GM19372 (cell line): ENCODE results near the gene GALNT16.
"Not testable (repeated sequence)": the region's sequence is repeated elsewhere in the genome, so short reads cannot be mapped to it uniquely, and the experiment has no call there.

Experiments used
- ATAC-seq: cut with Tn5 transposase; IDR thresholded peaks from one replicate; pipeline ENCODE4 v1.9.1; 2021; ENCODE audit warnings: mild to moderate bottlenecking, low read depth, moderate library complexity; ENCODE audit not compliant: unreplicated experiment

GALNT16 gene

DNA sequence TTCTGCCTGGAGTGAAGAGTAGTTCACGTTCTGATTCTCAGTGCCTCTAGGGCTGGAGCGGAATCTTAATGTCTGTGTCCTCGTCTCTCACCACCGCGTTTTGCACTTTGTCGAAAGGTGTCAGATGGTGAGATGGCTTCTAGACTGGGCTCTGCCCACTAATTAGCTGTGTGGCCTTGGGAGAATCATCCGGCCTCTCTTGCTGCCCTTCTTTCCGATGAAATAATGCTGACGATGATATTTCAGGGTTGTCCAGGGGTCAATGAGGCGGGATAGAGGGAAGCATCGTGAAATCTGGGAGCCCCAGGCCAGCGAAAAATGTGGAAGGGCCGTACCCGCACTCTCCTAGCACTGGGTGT lies 811 bp upstream of the GALNT16 start:
- ATAC-seq, result no peak

DNA sequence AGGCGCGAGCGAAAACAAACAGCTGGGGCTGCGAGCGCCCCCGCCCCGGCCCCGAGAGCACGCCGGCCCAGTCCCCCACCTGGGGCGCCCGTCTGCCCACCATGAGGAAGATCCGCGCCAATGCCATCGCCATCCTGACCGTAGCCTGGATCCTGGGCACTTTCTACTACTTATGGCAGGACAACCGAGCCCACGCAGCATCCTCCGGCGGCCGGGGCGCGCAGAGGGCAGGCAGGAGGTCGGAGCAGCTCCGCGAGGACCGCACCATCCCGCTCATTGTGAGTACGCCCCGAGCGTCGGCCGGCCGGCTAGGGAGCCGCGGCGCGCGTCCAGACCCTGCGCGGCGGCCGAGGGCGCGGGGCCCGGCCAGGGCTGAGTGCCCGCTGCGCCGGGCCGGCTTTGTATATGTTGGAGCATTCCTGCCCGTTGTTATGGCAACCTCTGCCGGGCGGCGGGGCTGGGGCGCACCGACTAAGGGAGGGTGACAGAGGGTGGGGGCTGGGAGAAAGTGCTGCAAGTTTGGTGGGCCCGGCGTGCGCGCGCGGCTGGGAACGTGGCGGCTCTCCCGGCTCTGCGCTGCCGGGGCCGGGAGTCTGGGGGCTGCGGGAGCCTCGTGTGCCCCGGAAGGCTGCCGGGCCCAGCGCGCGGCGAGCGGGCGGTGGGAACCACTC lies 367 bp downstream of the GALNT16 start:
- ATAC-seq, result no peak

DNA sequence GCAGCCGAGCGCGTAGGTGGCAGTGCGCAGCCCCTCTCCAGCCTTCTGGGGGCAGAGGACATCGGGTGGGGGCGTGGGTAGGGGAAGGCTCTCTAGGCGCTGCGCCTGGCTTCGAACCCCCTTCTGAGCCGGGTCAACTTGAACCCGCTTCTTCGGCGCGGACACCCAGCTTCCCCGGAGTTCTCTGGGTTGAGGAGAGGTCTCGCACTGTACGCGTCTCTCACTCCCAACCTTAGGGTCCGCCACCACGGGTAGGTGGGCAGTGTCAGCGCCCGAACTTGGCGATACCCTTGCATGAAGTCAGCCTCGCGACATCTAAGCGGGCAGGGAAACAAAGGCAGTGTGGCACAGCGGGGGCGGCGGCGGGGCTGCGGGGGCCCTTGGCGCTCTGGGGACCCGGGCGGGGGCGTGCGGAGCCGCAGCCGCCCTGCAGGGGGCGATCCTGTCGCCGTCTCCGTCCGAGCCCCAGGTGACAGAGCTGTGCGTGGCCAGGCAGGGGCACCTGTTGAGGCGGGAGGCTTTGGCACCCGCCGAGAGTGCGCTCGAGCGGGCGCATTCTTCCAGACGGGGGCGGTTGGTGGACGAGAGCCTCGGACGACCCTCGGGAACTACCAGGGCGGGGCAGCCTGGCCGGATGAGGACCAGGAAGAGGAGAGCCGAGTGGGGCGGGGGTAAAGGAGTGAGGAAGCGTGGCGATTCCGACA lies 1.1 kb downstream of the GALNT16 start:
- ATAC-seq, result no peak

DNA sequence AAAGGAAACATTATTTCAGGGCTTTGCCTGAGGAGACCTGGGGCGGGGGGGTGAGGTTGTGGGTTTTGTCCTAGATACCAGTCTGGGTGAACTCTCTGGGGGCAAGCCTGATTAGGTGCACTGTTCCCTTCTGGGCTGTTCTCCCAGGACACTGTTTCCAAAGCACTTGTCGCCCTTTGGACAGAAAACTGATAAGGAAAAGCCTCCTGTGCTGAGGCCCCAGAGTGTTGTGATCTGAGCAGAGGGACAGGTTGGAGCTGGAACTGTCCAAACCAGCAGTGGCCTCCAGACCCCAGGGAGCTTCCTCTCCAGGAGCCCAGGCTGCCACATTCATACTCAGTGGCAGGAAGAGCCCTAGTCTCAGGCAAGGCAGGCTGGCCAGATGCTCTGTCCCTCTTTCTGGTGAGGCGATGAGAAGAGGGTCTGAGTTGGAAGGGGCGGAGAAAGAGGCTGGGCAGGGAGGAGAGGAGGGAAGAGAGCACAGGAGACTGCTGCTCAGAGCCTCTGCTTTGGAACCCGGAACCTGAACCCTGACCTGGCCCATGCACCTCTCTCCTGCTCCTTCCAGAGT lies 1.9 kb downstream of the GALNT16 start:
- ATAC-seq, result no peak

DNA sequence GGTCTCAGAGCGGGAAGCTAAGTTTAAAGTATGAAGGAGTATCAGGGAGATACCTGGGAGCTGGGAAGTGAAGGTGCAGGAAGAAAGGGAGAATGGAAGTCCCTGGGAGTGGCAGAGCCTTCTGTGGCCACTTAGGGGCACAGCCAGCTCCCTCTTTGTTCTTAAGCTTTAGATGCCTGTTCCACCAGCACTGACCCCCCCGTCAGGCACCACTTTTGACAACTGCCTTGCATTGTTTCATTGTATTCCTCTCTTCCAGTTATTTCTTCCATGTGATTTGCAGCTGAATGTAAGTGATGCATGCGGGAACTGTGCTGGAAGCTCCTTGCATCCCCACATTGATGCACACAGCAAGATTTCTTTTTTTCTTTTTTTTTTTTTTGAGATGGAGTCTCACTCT lies 2.6 kb downstream of the GALNT16 start:
- ATAC-seq, result no peak

GRCh38 chr14:69263364-69263763 lies 3.4 kb downstream of the GALNT16 start:
- ATAC-seq, result no peak

GRCh38 chr14:69263771-69264170 lies 3.8 kb downstream of the GALNT16 start:
- ATAC-seq, result no peak

GRCh38 chr14:69266572-69267345 lies 6.8 kb downstream of the GALNT16 start:
- no peak for ATAC-seq

- no peak for ATAC-seq
Measured at GRCh38 chr14:69267492-69267891, 7.5 kb downstream of the GALNT16 start.

DNA sequence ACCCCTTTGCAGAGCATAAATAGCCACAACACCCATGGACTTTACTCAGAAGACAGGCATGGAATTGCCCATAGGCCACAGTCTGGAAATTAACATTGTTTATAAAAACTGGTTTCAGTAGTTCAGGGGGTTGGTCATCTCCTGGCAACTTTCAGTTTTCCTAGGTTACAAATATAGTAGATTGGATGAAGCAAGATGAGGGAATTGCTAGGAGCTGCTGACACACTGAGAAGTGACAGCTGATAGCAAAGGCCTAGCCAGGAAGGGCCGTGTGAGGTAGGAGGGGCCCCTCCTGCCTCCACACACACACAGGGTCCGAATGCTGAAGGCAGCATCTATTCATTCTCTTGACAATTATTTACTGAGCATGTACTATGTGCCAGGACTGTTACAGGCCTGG lies 8.3 kb downstream of the GALNT16 start:
- ATAC-seq, result no peak

DNA sequence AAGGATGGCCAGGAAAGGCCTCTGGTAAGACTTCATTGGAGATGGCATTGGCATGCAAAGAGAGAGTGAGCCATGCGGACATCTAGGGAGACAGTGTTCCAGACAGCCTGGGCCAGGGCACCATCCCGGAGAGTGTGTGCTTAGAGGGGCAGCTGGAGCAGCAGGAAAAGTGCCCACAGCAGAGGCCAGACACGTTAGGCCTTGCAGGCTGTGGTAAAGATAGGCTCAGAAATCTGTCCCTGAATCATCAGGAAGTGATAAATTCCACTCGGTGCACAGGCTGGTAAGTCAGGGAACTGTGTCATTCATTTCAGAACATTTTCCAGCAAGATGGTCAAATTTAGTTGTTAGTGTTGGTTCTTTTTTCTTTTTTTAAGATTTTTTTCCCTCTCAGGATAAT lies 8.8 kb downstream of the GALNT16 start:
- no peak for ATAC-seq

GRCh38 chr14:69269381-69269780 lies 9.4 kb downstream of the GALNT16 start:
- no peak for ATAC-seq

GRCh38 chr14:69270097-69270496 lies 10.1 kb downstream of the GALNT16 start:
- no peak for ATAC-seq

DNA sequence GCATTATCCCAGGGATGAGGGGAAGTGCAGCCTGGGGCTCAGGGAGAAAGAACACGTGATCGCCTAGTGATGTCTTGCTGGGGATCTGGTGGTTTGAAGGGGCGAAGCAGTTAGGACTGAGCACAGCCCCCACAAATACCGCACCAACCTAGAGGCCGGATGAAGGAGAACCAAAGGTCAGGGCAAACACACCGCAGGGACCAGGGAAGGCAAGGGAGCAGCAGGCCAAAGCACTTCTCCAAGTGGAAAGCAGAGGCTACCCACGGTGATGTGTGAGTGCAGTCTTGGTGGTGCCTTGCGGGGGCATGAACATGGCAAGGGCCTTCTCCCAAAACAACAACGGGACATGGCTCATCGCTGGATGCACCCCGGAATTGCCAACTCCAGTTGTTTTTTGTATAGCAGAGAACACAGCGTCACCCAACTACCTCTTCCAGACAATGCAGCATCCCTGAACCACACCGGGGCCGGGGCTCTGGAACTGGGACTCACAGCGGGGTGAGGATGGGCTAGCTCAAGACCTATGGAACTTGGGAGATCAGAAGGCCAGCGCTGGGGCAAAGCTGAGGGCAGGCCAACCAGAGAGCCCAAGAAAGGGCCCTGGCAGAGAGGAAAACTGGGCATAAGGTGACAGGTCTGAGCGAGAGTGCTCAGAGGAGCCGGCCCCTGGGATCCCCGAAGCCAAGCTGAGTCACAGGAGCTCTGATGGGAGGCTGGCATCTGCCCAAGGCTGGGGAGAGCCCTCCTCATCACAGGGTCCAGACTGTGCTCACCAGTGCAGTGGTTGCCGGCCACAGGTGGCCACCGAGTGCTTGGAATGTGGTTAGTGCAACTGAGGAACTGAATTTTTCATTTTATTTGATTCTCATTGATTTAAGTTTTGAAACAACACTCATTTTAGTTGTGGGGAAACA lies 11.1 kb downstream of the GALNT16 start:
- ATAC-seq, result no peak

- ATAC-seq, result no peak
Measured at GRCh38 chr14:69274321-69274720, 14.4 kb downstream of the GALNT16 start.

GRCh38 chr14:69275331-69275730 lies 15.4 kb downstream of the GALNT16 start:
- ATAC-seq, result no peak

DNA sequence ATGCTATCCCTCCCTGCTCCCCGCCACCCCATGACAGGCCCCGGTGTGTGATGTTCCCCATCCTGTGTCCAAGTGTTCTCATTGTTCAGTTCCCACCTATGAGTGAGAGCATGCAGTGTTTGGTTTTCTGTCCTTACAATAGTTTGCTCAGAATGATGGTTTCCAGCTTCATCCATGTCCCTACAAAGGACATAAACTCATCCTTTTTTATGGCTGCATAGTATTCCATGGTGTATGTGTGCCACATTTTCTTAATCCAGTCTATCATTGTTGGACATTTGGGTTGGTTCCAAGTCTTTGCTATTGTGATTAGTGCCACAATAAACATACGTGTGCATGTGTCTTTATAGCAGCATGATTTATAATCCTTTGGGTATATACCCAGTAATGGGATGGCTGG lies 17.4 kb downstream of the GALNT16 start:
- ATAC-seq, result not testable (repeated sequence)

DNA sequence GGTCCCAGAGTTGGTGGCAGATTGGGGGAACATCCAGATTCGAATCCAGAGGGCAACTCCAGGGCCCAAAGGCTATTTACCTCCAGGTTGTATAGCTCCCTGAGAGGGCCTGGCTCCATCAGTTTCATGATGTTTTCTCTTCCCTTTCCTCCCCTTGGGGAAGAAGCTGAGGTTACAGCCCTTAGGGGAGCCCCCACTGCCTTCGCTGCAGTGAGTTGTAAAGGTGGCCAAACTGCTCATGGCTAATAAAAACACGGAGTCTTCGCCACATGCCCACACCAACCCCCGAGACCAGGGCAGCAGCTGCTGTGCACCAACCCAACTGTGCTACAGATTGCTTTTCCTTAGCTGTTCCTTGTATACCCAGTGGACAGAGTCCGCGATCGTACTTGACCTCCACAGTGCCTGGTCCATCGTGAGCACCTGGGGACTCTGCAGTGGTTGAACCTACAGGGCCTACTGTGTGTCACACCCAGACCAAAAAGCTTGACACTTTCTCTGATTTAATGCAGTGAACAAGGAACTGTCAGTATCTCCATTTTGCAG lies 20.9 kb downstream of the GALNT16 start:
- no peak for ATAC-seq

GRCh38 chr14:69281450-69282169 lies 21.7 kb downstream of the GALNT16 start:
- no peak for ATAC-seq
